Urothelium cell line (cell line): ENCODE measurements around the gene ZDHHC14.
"Not testable (repeated sequence)": the region's sequence is repeated elsewhere in the genome, so short reads cannot be mapped to it uniquely, and the experiment has no call there.

Experiments used
- DNase-seq: peaks from one replicate; pipeline ENCODE4 v3.0.0; 2011; ENCODE audit warnings: low spot score, mixed read lengths
- FAIRE-seq: peaks from 2 replicates; lab custom pipeline; 2011; peaks lifted over from hg19 to GRCh38; lab: Jason Lieb, UNC

The ZDHHC14 gene

DNA sequence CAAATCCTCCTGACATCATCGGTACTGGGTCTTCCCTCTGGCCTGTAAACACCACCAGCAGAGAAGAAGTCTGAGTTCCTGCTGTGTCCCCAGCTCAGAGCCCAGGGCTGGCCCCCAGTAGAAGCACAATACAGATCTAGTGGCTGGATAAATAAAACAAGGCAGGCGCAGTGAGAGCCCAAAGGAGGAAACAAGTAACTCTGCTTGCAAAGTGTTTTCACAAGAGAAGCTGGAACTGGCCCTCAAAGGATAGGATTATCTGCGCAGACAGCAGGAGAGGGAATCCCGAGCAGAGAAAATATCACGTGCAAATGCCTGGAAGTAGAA lies 205.1 kb downstream of the ZDHHC14 start:
- DNase-seq (no peak), FAIRE-seq (no peak)

DNA sequence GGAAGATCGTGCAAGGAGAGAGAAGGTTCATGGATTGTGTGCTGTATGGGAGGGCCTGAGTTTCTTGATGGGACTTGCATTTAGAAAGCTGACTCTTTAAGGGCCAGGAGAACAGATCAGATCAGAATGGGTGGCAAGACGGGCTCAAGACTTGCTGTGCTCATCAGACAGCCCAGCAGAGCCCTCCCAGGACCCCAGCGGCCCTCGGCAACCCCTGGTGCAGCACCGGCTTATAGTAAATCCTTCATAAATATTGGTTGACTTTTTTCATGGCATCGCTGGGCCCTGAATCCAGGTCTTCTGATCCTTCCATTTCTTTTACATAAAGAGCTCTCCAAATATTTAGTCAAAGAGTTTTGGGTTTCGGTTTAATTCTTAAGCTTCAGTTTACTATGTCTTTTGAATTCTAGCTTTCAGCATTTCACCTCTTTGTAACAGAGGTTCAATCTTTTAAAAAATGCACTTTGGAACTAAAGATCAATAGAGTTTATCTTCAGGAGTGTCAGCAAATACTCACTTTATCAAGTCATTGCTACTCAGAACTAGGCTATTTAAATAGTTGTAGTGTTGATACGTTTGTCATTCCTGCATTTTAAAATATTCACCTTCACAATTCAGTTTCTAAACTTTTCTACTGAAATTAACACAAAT lies 205.6 kb downstream of the ZDHHC14 start:
- DNase-seq (no peak), FAIRE-seq (no peak)

DNA sequence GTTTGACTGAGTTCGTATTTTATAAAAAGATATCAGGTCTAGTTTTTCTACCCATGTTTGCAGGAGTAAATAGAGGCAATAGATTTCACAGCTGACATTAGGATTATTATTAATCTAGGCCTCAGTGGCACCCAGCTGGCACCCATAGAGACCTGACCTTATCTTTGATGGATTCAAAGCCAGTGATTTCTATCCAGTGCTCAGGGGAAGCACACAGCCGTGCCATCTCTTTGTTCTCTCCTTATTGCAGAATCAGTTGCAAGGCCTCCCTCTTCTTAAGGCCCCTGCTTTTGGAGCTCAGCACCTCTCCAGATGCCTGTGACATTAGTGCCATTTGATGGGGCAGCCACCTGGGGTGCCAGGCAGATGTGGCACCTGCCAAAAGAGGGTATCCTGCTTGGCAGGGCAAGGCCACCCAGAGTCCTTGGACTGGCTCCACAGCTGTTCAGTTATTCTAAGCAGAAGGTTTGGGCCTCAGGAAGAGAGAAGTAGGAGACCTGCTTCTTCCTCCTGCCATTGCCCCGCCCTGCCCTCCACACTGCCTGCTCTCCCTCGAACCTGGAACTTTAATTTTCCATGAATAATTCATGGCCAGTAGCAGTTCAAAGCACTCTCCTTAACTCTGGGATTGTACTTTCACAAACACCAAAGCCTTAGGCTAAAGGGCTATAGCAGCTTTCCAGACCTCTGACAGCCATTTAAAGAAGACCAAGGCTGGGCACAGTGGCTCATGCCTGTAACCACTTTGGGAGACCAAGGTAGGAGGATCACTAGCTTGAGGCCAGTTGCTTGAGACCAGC lies 206.3 kb downstream of the ZDHHC14 start:
- FAIRE-seq (no peak), DNase-seq (no peak)

- not testable (repeated sequence) for FAIRE-seq, DNase-seq
Observed at GRCh38 chr6:157590654-157591053, 209.7 kb downstream of the ZDHHC14 start.

DNA sequence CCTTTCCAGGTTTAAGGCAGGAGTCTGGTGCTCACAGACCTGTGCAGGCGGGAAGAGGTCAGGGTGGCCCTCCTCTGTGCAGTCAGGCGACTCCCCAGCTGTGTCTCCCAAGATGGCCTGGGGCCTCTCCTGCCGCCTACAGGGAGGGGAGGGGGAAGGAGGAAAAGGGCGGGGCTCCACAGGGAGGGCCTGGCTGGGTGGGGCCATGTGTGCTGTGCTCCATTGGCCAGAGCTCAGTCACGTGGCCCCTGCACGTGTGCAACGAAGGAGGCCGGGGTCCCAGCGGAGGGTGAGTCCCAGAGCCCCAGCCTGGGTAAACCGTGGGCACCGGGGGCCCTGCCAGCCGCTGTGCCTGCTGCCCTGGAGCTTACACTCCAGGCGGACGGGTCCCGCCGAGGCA lies 211.6 kb downstream of the ZDHHC14 start:
- FAIRE-seq (no peak), DNase-seq (no peak)

DNA sequence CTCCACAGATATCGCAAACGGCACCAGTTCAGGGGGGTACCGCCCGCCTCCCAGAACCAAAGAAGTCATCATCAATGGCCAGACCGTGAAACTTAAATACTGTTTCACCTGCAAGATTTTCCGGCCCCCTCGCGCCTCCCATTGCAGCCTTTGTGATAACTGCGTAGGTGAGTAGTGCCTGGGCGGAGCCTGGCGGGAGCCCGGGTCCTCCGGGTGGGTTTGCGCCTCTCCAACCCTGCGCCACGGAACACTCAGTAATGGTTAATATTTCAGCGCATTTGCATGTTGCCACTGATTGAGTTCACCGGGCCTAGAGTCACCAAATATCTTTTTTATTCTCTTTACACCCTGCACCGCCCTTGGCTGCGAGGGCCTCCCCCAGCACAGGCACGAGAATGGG lies 212.0 kb downstream of the ZDHHC14 start:
- DNase-seq, result no peak
- no peak for FAIRE-seq

- DNase-seq, result no peak
- FAIRE-seq, result no peak
Observed at GRCh38 chr6:157593596-157593995, 212.6 kb downstream of the ZDHHC14 start.

GRCh38 chr6:157594292-157594691 lies 213.3 kb downstream of the ZDHHC14 start:
- no peak for DNase-seq
- no peak for FAIRE-seq

DNA sequence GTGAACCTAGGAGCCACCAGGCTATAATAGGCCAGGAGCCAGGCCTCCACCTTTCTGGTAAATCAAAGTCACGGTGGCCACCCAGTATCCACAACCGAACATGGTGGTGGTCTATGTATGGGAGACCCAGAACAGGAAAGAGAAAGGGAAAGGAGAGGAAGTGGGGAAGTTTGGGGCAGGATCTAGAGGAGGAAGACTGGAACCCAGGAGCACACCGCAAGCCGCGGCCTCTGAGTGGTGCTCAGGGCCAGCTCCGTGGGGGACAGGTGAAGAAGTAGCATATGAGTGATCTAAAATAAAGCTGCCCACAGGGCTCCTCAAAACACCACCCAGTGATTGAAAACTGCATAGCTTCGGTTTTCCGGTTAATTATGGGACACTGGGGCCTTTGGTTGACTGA lies 214.8 kb downstream of the ZDHHC14 start:
- FAIRE-seq (no peak), DNase-seq (no peak)

GRCh38 chr6:157596461-157596860 lies 215.5 kb downstream of the ZDHHC14 start:
- DNase-seq, result no peak
- FAIRE-seq, result no peak

DNA sequence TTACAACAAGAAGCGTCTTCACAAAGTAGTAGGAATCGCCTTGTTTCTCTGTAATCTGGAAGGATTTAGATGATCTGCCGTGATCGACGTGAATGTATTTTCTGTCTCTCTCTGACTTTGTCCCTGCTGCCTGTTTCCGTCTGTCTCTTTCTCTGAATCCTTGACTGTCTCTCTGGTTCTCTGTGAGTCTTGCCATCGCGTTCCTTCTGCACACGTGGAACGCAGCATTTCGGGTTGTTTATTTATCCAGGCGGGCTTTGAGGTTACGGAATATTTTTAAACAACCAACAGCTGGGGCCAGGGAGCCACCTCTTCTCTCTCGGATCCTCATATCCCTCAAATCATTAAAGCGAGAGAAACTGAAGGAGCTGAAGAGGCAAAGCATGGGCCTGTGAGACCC lies 215.9 kb downstream of the ZDHHC14 start:
- DNase-seq (no peak), FAIRE-seq (no peak)

- no peak for FAIRE-seq
- peak; percentile 52 for DNase-seq
Observed at GRCh38 chr6:157597461-157598312, 216.7 kb downstream of the ZDHHC14 start.

DNA sequence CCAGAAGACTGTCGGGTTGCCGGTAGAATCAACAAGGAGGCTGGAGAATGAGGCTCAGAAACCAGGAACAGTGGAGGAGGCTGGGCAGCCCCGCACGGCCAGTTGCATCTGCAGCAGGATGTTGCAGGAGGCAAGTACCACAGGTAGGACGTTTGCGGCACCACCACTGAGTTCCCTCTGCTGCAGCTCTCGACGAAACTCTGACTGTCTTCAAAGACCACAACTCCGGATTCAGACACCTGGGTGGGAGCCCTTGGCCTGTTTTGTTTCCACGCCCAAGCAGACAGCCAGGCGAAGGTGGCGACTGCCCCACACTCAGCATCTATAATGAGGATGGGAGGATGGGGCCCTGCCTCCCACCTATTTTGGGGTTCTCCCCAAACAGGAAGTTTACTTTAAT lies 218.2 kb downstream of the ZDHHC14 start:
- no peak for FAIRE-seq
- no peak for DNase-seq

GRCh38 chr6:157600807-157601206 lies 219.8 kb downstream of the ZDHHC14 start:
- DNase-seq (no peak), FAIRE-seq (no peak)

GRCh38 chr6:157602521-157603295 lies 221.7 kb downstream of the ZDHHC14 start:
- FAIRE-seq (no peak), DNase-seq (no peak)

DNA sequence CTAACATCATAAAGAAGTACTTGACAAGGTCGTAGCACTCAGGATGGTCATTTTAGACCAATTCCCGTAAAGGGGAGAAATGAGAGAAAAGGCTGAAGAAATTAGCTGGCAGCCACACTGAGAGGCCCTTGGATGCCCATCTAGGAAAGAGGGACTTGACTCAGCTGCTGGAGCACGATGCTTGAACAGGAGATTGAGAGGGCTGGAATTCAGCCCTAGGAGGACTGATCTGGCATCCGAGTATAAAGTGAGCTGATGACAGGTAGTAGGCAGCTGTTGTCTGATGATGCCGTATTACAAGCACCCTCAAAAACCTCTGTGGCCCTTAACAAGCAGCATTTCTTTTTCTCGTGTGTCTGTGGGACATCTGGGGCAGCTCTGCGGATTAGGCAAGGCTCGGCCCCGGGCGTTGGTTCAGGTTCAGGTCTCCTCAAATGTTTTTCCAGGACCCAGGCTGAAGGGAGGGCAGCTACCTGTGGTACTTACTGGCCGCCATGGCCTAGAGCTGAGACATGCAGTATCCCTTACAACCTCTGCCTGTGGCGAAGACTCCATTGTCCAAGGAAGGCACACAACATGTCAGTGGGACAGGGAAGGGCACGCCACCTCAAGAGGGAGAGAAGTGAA lies 222.4 kb downstream of the ZDHHC14 start:
- DNase-seq, result no peak
- no peak for FAIRE-seq

- FAIRE-seq, result no peak
Observed at GRCh38 chr6:157603971-157604370, 223.0 kb downstream of the ZDHHC14 start.

DNA sequence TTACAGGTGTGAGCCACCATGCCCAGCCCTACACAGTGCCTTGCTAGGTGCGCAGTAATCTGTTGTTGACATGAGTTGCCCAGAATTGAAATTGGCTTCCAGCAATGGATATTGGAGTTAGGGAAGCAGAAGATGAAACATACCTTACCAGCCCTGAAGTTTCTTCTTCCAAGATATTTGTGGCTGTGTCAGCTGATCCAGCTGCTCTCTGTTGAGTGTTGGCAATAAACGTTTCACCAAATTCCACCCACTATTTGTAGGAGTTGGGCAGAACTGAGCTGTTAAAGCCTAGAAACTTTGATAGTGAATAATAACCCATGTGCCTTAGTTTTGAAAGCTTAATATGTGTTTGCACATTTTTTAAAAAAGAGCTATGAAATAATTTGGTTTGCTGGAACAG lies 223.8 kb downstream of the ZDHHC14 start:
- FAIRE-seq, result no peak

More at GRCh38 chr6:157603971-157604370, 223.0 kb downstream of the ZDHHC14 start:
- no peak for DNase-seq

DNA sequence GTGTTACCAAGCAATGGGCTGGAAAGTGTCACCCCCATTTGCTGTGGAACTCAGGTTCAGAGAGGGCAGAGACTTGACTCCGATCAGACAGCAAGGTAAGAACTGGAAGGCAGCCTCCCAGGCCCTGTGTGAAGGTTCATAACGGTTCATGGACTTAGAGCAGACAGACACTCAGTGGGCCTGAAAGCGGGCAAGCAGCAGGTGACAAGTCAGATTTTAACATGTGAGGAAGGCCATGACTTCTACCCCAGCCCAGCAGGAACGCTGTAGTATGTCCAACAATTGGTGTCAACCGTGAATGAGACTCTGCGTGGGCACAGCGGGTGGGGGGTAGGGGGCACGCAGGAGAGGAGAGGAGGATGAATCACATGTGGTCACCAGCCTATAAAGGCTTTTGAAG lies 224.5 kb downstream of the ZDHHC14 start:
- FAIRE-seq (no peak), DNase-seq (no peak)

More for the DNA sequence above, 223.8 kb downstream of the ZDHHC14 start:
- no peak for DNase-seq

GRCh38 chr6:157606516-157606915 lies 225.5 kb downstream of the ZDHHC14 start:
- DNase-seq, result no peak
- FAIRE-seq, result no peak
